NCI-H2107 treated with DMSO at 0.1 percent for 48 hours (cell line): Measurements from ENCODE around the gene KCNJ6.
"Not testable (repeated sequence)": the region's sequence is repeated elsewhere in the genome, so short reads cannot be mapped to it uniquely, and the experiment has no call there.

ENCODE experiments used
- DNase-seq: peaks from one replicate; lab custom pipeline; 2025; ENCODE audit not compliant: unreplicated experiment; lab: John Stamatoyannopoulos, UW

The KCNJ6 gene

DNA sequence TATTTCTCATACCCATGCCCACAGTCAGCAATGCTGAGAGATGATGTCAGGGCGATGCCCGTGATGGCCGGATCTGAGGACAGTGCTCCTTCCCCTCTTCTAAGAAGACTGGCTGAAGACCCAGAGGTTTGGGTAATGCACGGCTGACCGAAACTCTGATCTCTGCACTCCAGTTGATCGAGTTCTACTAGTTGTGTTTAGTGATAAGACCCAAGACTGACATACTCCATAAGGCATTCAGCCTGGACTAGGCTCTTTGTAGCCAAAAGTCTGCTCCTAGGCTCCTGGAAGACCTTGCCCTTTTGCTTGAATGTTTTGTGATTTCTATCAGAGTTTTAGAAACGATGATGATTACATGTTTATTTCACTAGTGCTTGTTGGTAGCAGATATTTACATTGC lies 298.2 kb downstream of the KCNJ6 start:
- no peak for DNase-seq

DNA sequence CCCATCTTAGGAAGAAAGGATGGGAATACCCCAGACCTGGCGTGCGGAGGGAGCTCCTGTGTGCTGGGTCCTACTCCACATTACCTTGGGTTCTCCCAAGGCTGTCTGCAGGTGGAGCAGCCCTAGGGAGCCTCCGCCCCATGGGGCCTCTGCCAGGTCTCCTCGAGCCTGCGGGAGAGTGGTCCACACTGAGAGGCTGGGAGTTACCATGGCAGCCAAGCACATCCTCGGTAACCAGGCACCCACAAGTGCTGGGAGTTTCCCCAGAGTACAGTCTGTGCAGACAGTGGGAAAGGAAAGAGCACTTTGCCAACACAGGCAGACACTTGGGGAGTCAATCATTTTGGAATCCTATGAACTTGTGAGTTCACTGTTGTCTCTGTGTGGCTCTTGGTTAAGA lies 300.3 kb downstream of the KCNJ6 start:
- no peak for DNase-seq

DNA sequence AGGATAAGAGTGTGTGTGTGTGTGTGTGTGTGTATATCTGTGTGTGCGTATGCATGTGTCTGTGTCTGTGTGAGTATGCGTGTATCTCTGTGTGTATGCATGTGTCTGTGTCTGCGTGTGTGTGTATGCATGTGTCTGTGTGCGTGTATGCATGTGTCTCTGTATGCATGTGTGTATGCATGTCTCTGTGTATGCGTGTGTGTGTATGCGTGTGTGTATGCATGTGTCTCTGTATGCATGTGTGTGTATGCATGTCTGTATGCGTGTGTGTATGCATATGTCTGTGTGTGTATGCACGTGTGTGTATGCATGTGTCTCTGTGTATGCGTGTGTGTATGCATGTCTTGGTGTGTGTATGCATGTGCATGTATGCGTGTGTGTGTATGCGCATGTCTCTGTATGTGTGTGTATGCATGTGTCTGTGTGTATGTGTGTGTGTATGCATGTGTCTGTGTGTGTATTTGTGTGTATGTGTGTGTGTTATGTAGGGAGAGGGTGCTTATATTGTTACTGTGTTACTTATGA lies 301.8 kb downstream of the KCNJ6 start:
- no peak for DNase-seq

DNA sequence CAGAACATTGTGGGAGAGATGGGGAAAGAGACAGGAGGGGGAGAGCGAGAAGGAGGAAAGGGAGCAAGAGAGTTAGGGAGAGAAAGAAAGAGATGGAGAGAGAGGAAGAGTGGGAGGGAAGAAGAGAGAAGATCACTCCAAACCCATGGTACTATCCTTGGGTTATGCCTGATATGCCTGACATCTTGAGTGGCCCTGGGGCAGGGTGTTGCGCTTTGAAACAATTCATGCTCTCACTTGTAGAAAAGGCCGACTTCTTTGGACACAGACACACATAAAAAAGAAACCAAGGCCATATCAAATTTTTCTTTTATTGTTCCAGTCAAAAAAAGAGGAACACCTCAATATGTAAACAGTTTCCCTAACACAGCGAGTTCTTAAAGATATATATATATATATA lies 309.2 kb downstream of the KCNJ6 start:
- no peak for DNase-seq

DNA sequence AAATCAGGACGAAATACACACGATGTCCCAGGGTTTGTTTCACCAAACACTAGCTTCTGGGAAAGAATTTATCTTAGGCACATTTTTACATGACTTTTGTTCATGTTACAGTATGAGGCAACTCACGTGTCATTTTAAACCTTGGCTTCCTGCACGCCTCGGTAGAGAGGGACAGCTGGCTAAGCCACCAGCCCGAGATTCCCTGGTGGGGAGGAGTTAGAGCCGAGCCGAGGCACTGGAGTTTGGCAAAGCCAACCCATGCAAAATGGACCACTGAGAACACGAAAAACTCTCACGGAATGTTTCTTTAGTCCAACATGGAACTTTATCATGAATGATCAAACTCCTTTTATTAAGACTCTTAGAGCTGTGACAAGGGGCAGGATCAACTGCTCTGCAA lies 309.7 kb downstream of the KCNJ6 start:
- no peak for DNase-seq

DNA sequence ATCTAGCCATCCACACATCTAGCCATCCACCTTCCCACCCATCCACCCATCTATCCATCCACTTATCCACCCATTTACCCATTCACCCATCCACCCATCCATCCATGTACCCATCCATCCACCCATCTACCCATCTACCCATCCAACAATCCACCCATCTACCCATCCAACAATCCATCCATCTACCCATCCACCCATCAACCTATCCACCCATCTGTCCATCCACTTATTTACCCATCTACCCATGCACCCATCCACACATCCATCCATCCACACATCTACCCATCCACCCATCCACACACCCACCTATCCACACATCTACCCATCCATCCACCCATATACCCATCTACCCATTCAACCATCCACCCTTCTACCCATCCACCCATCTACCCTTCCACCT lies 311.3 kb downstream of the KCNJ6 start:
- no peak for DNase-seq

DNA sequence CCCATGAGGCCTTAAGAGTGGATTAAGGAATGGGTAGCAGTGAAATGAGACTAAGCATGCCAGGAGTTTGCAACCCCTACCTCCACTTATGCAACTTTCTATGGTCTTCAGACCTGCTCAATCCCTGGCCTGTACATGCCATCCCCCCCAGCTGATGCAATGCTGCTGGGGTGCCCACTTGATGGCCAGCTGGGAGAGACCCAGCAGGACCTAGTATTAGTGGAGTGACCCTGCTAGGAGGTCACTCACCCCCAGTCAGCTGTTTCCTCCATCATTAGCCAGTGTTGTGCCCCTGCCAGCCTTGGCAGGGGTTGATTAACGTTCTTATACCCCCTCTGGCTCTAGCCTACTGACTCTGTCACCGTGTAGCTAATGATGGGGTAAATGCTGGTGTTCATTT lies 313.1 kb downstream of the KCNJ6 start:
- no peak for DNase-seq

DNA sequence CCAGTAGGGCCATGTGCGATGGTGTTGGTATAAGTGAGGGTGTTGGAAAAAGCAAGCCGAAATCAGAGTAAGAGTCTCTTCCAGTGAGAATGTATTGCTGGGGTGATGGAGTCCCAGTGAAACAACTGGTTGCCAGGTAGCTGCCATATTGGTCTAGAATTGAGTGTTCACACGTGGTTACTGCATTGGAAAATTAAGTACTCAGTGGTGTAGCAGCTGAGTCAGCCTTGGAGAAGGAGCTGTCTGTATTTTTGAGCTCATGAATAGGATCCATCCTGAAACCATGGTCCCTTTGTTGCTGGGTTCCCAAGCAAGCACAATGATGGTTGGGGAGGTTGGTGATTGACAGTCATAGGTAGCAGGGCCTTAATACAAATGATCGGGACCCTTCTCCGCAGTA lies 314.3 kb downstream of the KCNJ6 start:
- DNase-seq = no peak

DNA sequence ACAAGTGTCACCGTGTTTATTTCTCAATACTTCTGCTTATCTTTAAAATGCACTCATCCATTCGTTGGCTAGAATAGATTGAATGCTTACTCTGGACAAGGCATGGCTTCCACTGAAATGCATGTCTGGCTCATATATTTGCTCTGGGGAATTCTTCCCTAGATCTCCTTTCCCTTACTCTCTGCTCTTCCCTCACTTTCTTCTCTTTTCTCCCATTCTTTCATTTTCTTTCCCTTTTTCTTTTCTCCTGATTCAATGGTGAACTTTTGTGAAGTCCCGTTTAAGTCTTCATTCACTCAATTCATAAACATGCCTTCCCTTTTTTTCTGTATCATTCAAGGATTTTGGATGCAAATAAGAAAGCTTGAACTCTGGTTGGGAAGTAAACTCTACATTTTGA lies 315.2 kb downstream of the KCNJ6 start:
- no peak for DNase-seq

DNA sequence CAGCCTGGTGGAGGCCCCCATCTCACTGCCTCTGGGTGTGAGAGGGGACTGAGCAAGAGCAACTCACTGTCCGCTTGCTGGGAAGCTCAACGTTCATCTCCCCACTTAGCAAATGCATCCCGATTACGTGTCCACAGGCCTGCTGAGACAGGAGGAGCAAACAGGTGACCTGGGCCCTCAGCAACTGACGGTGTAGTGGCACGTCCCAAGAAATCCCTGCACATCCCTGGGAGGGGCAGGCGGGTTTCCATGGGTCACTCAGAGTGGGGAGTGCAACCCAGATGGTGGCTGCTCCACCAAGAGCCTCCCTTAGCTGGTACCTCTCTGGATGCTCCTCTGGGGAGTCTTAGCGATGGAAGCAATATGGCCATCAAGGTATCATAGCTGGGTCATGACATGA lies 320.3 kb downstream of the KCNJ6 start:
- DNase-seq = no peak

DNA sequence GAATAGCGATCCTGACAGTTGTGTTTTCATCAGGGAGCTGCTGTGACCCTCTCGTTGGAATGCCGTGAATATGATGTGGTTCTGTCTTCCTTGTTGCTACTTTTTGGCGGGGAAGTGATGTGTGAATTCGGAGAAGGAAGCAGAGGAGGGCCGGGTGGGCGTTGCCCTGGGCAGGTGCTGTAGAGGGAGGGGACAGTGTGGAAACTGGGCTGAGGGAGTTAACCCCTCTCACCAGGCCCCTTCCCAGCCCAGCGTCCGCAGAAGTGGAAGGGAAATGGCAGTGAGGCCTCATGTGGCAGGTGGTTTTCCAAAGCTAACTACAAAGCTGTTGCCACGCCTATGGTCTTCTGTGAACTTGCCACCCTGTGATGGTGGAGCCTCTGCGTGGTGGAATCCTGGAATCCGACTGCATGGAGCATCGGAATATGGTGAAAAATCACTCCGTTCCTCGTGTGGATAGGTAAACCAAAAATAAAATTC lies 321.7 kb downstream of the KCNJ6 start:
- no peak for DNase-seq

DNA sequence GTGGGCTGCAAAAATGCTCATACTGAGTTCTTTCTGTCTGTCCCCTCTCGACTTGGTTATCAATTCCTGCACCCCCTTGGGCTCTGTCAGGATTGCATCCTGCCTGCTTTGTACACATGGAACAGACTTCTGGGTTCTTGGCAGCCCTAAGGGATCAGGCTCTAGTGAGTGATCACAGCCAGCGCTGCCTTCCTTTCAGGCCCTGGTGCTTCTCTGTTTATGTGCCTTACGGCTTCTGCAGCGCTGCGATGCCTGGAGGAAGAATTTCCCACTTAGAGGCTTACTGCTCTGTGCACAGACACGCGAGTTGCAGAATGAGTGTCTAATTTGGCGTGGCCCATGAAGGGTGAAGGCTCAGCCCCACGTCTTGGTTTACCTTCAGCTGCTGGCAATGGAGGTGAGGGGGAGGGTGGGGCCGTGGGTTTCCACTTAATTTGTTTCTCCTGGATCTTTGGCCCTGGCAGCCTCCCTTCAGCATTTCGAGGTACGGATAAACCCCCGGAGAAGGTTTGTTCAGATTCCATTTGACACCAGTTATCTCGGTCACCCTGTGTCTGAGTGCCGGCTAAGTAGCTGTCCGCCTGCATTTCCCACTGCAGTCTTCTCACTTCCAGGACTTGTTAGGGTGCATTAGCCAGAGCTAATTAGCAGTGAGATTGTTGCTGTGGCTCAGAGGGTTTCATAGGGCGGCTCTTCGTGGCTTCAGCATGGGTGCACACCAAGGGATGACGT lies 322.4 kb downstream of the KCNJ6 start:
- DNase-seq = no peak

DNA sequence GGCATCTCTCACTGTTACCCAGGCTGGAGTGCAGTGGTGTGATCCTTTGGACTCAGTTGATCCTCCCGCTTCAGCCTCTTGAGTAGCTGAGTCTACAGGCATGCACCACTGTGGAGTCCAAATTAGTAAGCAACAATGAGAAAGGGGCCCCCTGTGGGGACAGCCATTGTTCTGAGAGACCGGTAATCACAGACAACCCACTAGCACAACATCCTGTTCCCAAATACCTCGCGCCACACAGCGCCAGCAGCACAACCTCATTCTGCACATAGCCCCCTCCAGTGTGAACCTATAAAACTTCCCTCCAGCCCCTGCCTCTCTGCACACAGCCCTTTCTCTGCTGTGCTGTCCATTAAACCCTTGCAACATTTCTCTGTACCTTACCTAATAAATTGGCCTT lies 323.2 kb downstream of the KCNJ6 start:
- DNase-seq = no peak

DNA sequence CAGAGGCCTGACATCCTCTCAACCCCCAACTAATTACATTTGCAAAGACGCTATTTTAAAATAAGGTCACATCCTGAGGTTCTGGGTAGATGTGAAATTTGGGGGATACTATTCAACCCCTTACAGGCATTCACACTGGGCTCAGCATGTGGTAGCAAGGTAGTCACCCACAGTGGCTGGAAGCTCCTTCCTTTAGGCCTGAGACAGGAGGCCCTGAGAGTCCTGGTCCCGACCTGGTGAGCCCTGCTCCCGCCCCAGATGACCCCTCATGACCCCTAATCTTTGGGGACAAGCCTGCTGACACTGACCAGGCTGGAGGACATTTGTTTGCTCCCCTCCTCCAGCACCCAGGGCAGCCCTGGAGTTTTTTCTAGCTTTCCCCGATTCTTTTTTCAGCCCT lies 323.8 kb downstream of the KCNJ6 start:
- no peak for DNase-seq

DNA sequence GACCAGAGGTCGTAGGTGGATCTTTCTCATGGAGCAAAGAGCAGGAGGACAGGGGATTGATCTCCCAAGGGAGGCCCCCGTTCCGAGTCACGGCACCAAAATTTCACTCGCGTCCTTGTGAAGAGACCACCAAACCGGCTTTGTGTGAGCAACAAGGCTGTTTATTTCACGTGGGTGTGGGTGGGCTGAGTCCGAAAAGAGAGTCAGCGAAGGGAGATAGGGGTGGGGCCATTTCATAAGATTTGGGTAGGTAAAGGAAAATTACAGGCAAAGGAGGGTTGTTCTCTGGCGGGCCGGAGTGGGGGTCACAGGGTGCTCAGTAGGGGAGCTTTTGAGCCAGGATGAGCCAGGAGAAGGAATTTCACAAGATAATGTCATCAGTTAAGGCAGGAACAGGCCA lies 324.3 kb downstream of the KCNJ6 start:
- not testable (repeated sequence) for DNase-seq

DNA sequence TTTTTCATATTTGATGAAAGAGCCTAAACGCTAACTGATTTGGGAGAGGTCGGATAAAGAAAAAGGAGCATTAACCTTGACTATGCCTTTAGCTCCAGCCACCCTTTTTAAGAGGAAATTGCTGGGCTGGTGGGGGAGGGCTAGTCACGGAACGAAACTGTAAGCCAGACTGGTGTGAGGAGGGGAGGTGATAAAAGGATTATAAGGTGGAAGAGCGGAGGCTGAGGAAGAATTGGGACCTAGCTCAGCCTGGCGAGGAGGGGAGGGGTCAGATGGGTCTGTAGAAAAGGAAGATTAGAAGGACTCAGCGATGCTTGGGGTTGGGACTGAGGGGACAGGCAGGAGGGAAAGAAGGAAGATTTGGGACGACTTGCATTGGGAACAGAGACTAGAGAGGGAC lies 325.4 kb downstream of the KCNJ6 start:
- DNase-seq = not testable (repeated sequence)

DNA sequence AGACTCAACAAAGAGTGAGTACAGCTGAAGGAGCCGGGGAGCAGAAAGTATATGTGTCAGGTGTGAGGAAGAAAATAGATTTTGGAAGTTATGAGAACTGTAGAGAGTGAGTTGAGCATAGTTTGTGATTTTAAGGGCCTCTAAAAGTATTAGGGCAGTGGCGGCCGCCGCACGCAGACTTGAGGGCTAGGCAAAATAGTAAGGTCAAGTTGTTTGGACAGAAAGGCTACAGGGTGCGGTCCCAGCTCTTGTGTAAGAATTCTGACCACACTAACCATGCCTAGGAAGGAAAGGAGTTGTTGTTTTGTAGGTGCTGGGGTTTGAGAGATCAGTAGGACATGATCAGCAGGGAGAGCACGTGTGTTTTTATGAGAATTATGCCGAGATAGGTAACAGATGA lies 327.6 kb downstream of the KCNJ6 start:
- not testable (repeated sequence) for DNase-seq

DNA sequence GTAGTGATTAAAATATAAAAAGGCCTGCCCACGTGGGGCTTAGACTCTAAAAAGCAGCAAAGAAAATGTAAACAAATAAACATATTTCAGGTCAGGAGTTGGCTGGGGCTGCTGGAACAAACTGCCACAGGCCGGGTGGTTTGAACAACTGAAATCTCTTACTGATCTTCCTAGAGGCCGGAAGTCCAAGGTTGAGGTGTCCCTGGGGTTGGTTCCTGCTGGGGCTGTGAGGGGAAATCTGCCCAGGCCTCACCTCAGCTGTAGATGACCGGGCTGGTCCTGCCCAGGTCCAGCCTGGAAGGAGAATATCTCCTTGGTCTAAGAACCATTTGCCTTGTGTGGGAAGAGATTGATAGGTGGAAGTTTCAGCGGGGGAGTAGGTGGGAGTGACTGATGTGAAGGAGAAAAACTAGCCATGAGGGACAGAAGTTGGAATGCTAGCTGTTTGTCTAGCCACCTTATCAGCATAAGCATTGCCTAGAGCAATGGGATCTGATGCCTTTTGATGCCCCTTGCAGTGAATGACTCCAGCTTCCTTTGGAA lies 328.6 kb downstream of the KCNJ6 start:
- DNase-seq = no peak

DNA sequence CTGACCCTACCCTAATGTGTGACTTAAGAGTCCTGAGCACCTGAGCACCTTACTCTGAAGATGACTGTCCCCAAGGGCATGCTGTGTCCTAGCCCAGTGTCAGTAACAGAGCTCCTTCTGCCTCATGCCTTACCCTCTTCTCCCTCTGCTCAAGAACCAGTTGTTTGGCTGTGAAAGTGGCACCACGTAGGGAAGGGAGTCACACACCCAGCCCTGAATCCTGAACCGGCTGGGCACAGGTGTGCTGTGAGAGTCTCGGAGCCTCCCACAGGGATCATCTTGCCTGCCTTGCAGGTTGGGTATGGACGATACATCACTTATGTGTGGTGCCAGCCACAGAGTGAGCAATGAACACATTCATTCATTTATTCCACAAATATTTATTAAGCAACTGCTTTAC lies 329.1 kb downstream of the KCNJ6 start:
- DNase-seq = no peak

DNA sequence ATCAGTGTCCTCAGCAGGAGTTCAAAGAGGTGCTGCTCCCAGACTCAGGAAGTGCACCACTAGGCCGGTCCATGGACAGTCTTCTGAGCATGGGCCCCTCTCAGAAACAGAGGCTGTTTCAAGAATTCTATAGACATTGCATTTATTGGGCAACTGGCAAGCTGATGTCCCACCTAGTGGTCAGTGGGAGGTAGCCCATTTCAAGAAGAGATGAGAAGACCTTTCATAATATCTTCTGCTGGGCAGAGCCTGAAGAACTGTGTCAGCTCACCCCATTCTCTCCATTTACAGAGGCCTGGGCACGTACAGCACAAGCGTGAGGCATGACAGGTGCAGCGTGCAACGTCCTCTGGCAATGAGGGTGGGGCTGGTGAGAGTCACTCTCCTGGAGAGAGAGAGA lies 333.7 kb downstream of the KCNJ6 start:
- DNase-seq = no peak

DNA sequence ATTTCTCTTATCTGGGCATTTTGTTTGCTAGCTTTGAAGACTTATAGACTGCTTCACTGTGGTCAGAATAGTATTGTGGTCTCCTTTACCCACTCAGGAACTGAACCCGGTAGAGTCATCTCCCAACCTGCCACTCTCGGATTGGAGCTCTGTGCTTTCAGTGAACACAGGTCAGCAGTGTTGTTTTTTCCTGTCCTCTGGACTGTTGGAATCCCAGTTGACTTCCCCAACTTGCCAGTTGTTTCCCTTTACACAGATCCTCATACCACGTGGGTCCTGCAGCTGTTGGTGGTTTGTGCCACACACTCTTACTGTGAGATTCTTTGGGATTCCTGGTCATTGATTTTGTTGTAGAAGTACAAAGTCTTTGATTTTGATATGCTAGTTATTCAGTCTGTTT lies 335.6 kb downstream of the KCNJ6 start:
- DNase-seq = no peak

DNA sequence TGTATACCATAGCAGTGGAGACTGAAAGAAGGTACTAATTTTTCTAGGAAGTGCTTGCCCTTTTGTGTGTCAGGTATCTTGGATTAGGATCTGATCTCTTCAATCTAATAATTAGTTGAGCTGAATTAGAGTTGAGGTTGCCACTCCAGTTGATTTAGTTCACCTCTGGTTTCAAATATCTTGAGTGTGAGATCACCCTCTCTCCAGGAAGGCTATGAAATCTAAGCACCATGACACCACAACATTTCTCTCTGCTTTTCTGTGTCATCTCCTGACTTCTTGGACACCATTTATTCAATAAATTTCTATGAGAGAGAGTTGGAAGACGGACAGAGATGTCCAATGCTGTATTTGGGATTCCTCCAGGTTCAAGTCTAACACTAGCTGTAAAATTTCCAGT lies 336.9 kb downstream of the KCNJ6 start:
- no peak for DNase-seq
